ENCODE data around the gene CALHM3.
"Not testable (repeated sequence)": the region's sequence is repeated elsewhere in the genome, so short reads cannot be mapped to it uniquely, and the experiment has no call there.

Gene CALHM3

GRCh38 chr10:103502849-103503660 is 24.0 kb upstream of the CALHM3 start:
- no peak for DNase-seq (ENCODE audit: low read depth)

- DNase-seq (ENCODE audit: low read depth) = no peak
Measured at GRCh38 chr10:103501186-103501585, 22.1 kb upstream of the CALHM3 start.

- no peak for DNase-seq (ENCODE audit: low read depth)
Measured at GRCh38 chr10:103500481-103500880, 21.4 kb upstream of the CALHM3 start.

- no peak for DNase-seq (ENCODE audit: low read depth)
Measured at GRCh38 chr10:103499881-103500280, 20.8 kb upstream of the CALHM3 start.

- DNase-seq (ENCODE audit: low read depth) = no peak
Measured at GRCh38 chr10:103498936-103499638, 20.0 kb upstream of the CALHM3 start.

GRCh38 chr10:103497161-103497915 is 18.3 kb upstream of the CALHM3 start:
- no peak for DNase-seq (ENCODE audit: low read depth)

GRCh38 chr10:103495321-103495720 is 16.3 kb upstream of the CALHM3 start:
- no peak for DNase-seq (ENCODE audit: low read depth)

- no peak for DNase-seq (ENCODE audit: low read depth)
Measured at GRCh38 chr10:103493916-103494877, 15.2 kb upstream of the CALHM3 start.

- DNase-seq (ENCODE audit: low read depth) = no peak
Measured at GRCh38 chr10:103493362-103493915, 14.4 kb upstream of the CALHM3 start, which contains the start of gene NEURL1. NEURL1 (plus strand) TSS chr10:103493705; CDS start chr10:103494388, 683 bp downstream.

- DNase-seq (ENCODE audit: low read depth) = no peak
Measured at GRCh38 chr10:103492655-103493261, 13.7 kb upstream of the CALHM3 start.

GRCh38 chr10:103491729-103492364 is 12.8 kb upstream of the CALHM3 start:
- DNase-seq (ENCODE audit: low read depth) = peak; percentile 78

GRCh38 chr10:103490986-103491314 is 11.9 kb upstream of the CALHM3 start:
- no peak for DNase-seq (ENCODE audit: low read depth)

- DNase-seq (ENCODE audit: low read depth) = no peak
Measured at GRCh38 chr10:103487410-103487708, 8.3 kb upstream of the CALHM3 start.

GRCh38 chr10:103486635-103487409 is 7.8 kb upstream of the CALHM3 start:
- DNase-seq (ENCODE audit: low read depth) = not testable (repeated sequence)

GRCh38 chr10:103481974-103482531 is 3.0 kb upstream of the CALHM3 start:
- DNase-seq (ENCODE audit: low read depth) = peak; percentile 63

GRCh38 chr10:103480521-103480920 is 1.5 kb upstream of the CALHM3 start:
- no peak for DNase-seq (ENCODE audit: low read depth)

- no peak for DNase-seq (ENCODE audit: low read depth)
Measured at GRCh38 chr10:103478671-103479070, 369 bp downstream of the CALHM3 start.

GRCh38 chr10:103476046-103476768 is 2.8 kb downstream of the CALHM3 start:
- DNase-seq (ENCODE audit: low read depth) = no peak

- no peak for DNase-seq (ENCODE audit: low read depth)
Measured at GRCh38 chr10:103475437-103475836, 3.6 kb downstream of the CALHM3 start.

Data from fibroblast of the conjunctiva (primary cell).